A673 (cell line): Measurements from ENCODE around the gene UBE2E1. TPM values are rescaled to one million over a fixed set of nuclear protein-coding genes. Genes with fewer than 3 reads are reported as not detected.

Experiments used
- BruUV-seq: library from RNA; stranded (reverse); fragments of 400-500 nt; replicated peaks from 2 replicates; lab custom pipeline; 2021; lab: Mats Ljungman, UMichigan
- CTCF ChIA-PET: fragments of 300-600 bp; sonication (Branson Sonifier 250); formaldehyde crosslinking; loops from one replicate; lab custom pipeline; 2022; ENCODE audit warnings: antibody characterized with exemption; lab: Charles Lee
- POLR2A ChIA-PET: fragments of 300-600 bp; sonication (Branson Sonifier 250); formaldehyde crosslinking; loops from one replicate; lab custom pipeline; 2022; ENCODE audit warnings: antibody characterized with exemption; ENCODE audit not compliant: low non-redundant PET; lab: Charles Lee
- DNase-seq: peaks from one replicate; pipeline ENCODE4 v3.0.0-alpha.2; 2015; ENCODE audit warnings: low spot score
- H3K27ac ChIP-seq: fragments of 200-600 bp; sonication (generic); 2 replicates; pipeline ENCODE4 v1.5.1; 2016; ENCODE audit warnings: mixed run types, low read depth, mild to moderate bottlenecking, mixed read lengths, antibody characterized with exemption, low read length; ENCODE audit not compliant: poor library complexity, severe bottlenecking
- H3K27me3 ChIP-seq: fragments of 200-600 bp; sonication (generic); replicated peaks from 2 replicates; pipeline ENCODE4 v1.6.1; 2017; ENCODE audit warnings: mixed run types, low read depth, mild to moderate bottlenecking, mixed read lengths, antibody characterized with exemption, low read length; ENCODE audit not compliant: insufficient read depth, poor library complexity
- H3K36me3 ChIP-seq: fragments of 200-600 bp; sonication (generic); 2 replicates; pipeline ENCODE4 v1.6.1; 2016; ENCODE audit warnings: mixed run types, mild to moderate bottlenecking, mixed read lengths, antibody characterized with exemption, low read length; ENCODE audit not compliant: insufficient read depth, poor library complexity, severe bottlenecking
- H3K4me1 ChIP-seq: fragments of 200-600 bp; sonication (generic); 2 replicates; pipeline ENCODE4 v1.6.1; 2017; ENCODE audit warnings: mixed run types, mild to moderate bottlenecking, mixed read lengths, antibody characterized with exemption, low read length; ENCODE audit not compliant: insufficient read depth, poor library complexity, severe bottlenecking
- H3K4me3 ChIP-seq: fragments of 200-600 bp; sonication (generic); 2 replicates; pipeline ENCODE4 v1.5.1; 2016; ENCODE audit warnings: low read depth, mixed run types, mild to moderate bottlenecking, mixed read lengths, low read length; ENCODE audit not compliant: poor library complexity, severe bottlenecking
- H3K9me3 ChIP-seq: fragments of 200-600 bp; sonication (generic); 2 replicates; pipeline ENCODE4 v1.6.1; 2016; ENCODE audit warnings: mixed run types, low read depth, mild to moderate bottlenecking, mixed read lengths, antibody characterized with exemption, low read length; ENCODE audit not compliant: poor library complexity, severe bottlenecking
- CTCF ChIP-seq: fragments of 300-800, 200-600 bp; sonication (generic); conservative IDR thresholded peaks from 2 replicates; pipeline ENCODE4 v1.5.1; 2017; ENCODE audit warnings: low read depth, mild to moderate bottlenecking, antibody characterized with exemption, low read length, moderate library complexity, mixed read lengths
- EZH2 ChIP-seq: fragments of 200-600 bp; sonication (generic); IDR thresholded peaks from 2 replicates; pipeline ENCODE4 v1.6.1; 2017; ENCODE audit warnings: borderline replicate concordance, low read depth, mild to moderate bottlenecking, mixed read lengths, antibody characterized with exemption, low read length; ENCODE audit not compliant: poor library complexity, severe bottlenecking
- intact Hi-C: fragments of 100-400 bp; cut with micrococcal nuclease; formaldehyde crosslinking; loops from one replicate; pipeline ENCODE4 v1.10.0; 2022; ENCODE audit not compliant: unreplicated experiment
- total RNA-seq: library from RNA; stranded (reverse); gene quantifications from 2 replicates; pipeline ENCODE4 v1.2.3, GENCODE V29; 2021

Gene UBE2E1
- total RNA-seq, 1 experiment from 2014 or later: 144 TPM

- no peak overlapping the region for H3K4me3 ChIP-seq
- TF ChIP-seq CTCF (no peak), EZH2 (no peak)
- no peak overlapping the region for H3K27ac ChIP-seq
- no peaks in the 10 kb centered on the region for H3K9me3 ChIP-seq
- no peaks in the 10 kb centered on the region for H3K36me3 ChIP-seq
- CTCF ChIA-PET: no interaction called here
- POLR2A ChIA-PET: no interaction called here
- intact Hi-C loops: no loop called here
- DNase-seq: no peak
- no peaks in the 10 kb centered on the region for H3K4me1 ChIP-seq
- H3K27me3 ChIP-seq: no peaks in the 10 kb centered on the region
- no TSS peak for BruUV-seq
Measured at GRCh38 chr3:23931597-23931996, 125.8 kb downstream of the UBE2E1 start.

GRCh38 chr3:23932571-23932970 is 126.8 kb downstream of the UBE2E1 start:
- intact Hi-C loops: no loop called here
- ChIA-PET CTCF (no interaction called here), POLR2A (no interaction called here)
- BruUV-seq: no TSS peak
- no peaks in the 10 kb centered on the region for H3K4me1 ChIP-seq
- no peak for TF ChIP-seq EZH2
- no peak for TF ChIP-seq CTCF
- no peak overlapping the region for H3K4me3 ChIP-seq
- H3K36me3 ChIP-seq: no peaks in the 10 kb centered on the region
- no peaks in the 10 kb centered on the region for H3K27me3 ChIP-seq
- H3K27ac ChIP-seq: no peak overlapping the region
- no peak for DNase-seq
- H3K9me3 ChIP-seq: no peaks in the 10 kb centered on the region

- no TSS peak for BruUV-seq
- intact Hi-C loops: no loop called here
- H3K36me3 ChIP-seq: no peaks in the 10 kb centered on the region
- no peak for TF ChIP-seq CTCF
- TF ChIP-seq EZH2: no peak
- ChIA-PET CTCF (no interaction called here), POLR2A (no interaction called here)
- no peak for DNase-seq
- H3K4me3 ChIP-seq: no peak overlapping the region
- H3K27me3 ChIP-seq: no peaks in the 10 kb centered on the region
- no peaks in the 10 kb centered on the region for H3K9me3 ChIP-seq
- H3K4me1 ChIP-seq: no peaks in the 10 kb centered on the region
- H3K27ac ChIP-seq: no peak overlapping the region
Measured at GRCh38 chr3:23934253-23934652, 128.5 kb downstream of the UBE2E1 start.
